GM19438 (cell line): ENCODE measurements around the gene IFT25.

Experiments used
- ATAC-seq: cut with Tn5 transposase; IDR thresholded peaks from one replicate; pipeline ENCODE4 v1.9.1; 2021; ENCODE audit warnings: low read depth; ENCODE audit not compliant: unreplicated experiment

The IFT25 gene

DNA sequence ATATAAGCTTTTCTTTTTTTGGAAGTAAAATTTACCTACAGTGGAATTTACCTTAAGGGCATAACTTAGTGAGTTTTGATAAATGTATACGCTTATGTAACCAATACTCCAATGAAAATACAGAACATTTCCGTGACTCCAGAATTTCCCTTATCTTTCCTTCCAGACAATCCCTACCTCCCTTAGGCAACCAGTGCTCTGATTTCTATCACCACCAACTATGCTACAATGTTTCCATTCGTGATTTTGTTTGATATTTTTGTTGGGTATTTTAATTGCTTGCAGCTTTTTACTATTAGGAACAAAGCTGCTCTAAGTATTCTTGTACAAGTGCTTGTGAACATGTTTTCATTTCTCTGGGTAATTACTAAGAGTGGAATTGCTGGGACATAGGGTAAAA lies 14.6 kb downstream of the IFT25 start:
- ATAC-seq: no peak

- ATAC-seq: no peak
These were observed 16.1 kb downstream of the IFT25 start for GRCh38 chr1:53929246-53929960.

- ATAC-seq: no peak
These were observed 18.1 kb downstream of the IFT25 start for GRCh38 chr1:53927376-53927881.

GRCh38 chr1:53919675-53920066 lies 25.8 kb downstream of the IFT25 start:
- no peak for ATAC-seq

DNA sequence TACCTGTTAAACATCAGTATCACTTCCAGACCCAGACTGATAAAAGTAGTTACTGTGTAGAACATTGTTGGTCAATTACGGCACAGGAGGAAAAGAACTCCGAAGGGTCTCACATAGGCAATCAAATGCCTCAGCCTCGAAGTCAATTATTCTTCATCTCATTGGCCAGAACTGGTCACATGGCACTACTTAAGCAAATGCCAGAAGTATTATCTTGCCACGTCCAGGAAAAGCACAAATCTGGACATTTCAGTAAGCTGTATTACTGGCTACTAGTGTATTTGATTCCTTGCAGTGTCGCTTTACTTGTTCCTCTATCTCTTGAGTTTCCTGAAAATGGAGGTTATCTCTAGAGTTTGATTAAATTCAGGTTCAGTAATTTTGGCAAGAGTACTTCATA lies 27.2 kb downstream of the IFT25 start:
- ATAC-seq: no peak

- ATAC-seq: no peak
These were observed 32.0 kb downstream of the IFT25 start for GRCh38 chr1:53913352-53914033.

- no peak for ATAC-seq
These were observed 34.1 kb downstream of the IFT25 start for GRCh38 chr1:53911442-53911841.

- no peak for ATAC-seq
These were observed 35.6 kb downstream of the IFT25 start for GRCh38 chr1:53909946-53910345.

DNA sequence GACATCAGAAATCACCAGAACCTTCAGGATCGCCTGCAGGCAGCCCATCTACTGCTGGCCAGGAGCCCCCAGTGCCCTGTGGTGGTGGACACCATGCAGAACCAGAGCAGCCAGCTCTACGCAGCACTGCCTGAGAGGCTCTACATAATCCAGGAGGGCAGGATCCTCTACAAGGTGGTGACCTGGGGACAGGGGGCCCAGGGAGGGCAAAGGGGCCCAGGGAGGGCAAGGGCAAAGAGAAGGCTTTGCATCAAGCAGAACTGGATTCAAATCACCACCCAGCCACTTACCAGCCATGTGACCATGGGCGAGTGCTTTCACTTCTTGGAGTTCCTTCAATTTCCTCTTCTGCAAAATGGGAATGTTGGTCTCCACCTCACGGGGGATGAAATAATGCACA lies 39.4 kb downstream of the IFT25 start:
- ATAC-seq: no peak

- ATAC-seq: no peak
These were observed 40.0 kb downstream of the IFT25 start for GRCh38 chr1:53905509-53905908.

GRCh38 chr1:53902235-53903138 lies 43.0 kb downstream of the IFT25 start:
- ATAC-seq: no peak

DNA sequence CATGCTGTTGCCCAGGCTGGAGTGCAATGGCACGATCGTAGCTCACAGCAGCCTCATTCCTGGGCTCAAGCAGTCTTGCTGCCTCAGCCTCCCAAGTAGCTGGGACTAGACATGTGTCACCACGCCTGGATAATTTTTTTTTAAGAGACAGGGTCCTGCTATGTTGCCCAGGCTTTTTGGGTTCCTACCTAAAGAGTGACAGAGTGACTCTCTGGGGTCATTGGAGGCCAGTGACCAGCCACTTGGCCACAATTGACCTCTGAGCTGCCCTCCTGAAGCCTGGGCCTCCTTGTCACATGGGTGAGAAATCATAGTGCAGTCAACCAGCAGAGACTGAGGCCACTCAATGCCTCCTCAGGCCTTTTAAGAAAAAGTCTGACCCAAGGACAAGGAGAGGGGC lies 45.8 kb downstream of the IFT25 start:
- no peak for ATAC-seq

DNA sequence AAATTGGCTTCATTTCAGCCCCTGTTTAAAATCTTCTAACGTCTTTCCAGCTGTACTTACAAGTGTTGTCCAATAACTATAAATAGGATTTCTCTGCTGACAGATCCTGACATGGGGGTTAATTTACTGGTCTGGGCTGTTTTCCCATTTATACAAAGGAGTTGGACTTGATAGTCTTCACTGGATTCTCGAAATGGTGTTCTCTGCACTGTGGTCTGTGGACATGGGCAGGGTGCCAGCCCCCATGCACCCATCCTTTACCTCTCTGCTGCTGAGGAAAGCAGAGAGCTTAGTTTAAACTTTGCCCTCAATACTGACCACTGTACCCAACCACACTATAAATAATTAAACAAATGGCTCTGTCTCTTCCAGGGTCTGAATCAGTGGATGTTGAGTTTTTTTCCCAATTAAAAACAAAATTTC lies 46.3 kb downstream of the IFT25 start:
- ATAC-seq: no peak

- ATAC-seq: no peak
These were observed 48.8 kb downstream of the IFT25 start for GRCh38 chr1:53896635-53897229.

DNA sequence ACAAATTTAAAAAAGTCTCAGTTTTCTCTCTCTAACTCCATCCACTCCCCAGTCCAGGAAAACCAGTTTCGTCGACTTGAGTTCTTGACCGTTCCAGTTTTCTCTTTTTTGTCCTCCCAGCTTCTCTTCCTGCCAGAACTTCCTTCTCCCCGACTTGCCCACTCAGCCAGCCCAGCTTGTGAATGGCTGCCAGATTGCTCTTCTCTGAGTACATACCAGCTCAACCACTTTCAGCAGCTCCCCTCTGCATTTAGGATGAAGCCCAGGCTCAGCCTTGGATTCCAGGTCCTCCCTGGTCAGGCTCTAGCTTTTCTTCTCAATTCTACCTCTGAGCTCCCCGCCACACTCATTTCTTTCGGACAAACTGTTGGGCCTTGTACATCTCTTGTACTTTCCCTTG lies 50.1 kb downstream of the IFT25 start:
- ATAC-seq: no peak

- no peak for ATAC-seq
These were observed 50.9 kb downstream of the IFT25 start for GRCh38 chr1:53894644-53895043.

DNA sequence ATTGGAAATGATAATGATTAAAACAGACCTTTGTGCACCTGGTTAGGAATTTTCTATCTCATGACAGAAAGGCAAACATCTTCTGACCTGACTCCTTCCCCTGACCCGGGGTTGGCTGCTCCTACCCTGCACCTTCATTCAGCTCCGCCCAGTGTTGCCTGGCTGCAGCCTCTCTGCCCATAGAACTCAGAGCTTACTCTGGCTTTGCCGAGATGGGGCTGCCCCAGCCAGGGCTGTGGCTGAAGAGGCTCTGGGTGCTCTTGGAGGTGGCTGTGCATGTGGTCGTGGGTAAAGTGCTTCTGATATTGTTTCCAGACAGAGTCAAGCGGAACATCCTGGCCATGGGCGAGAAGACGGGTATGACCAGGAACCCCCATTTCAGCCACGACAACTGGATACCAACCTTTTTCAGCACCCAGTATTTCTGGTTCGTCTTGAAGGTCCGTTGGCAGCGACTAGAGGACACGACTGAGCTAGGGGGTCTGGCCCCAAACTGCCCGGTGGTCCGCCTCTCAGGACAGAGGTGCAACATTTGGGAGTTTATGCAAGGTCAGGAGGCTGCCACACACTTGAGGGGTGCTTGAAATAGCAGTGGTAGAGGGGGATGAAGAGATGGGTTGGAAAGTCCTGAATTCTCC lies 51.4 kb downstream of the IFT25 start, which contains the start of gene DIO1:
TSS of gene DIO1 (plus strand) at position 189 of the 638 bp plus-strand sequence. CDS start at position 213, 24 bp downstream.
- no peak for ATAC-seq

DNA sequence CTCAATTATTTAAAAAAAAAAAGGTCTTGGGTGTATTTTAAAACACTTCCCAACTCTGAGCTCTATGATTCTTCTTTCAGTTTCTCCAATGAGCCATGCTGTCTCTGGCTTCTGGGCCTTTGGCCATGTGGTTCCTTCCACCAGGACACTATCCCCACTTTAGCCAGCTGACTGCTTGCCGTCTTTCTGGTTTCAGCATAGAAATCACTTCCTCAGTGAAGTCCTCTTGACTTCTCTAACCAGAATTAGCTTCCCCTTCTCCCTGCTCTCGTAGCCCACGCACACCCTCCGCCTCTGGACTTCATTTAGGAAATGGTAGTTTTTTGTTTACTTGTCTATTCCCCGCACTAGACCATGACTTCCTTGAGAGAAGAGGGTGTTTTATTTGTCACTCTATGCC lies 52.6 kb downstream of the IFT25 start:
- ATAC-seq: no peak

- ATAC-seq: no peak
These were observed 53.8 kb downstream of the IFT25 start for GRCh38 chr1:53891678-53892077.

DNA sequence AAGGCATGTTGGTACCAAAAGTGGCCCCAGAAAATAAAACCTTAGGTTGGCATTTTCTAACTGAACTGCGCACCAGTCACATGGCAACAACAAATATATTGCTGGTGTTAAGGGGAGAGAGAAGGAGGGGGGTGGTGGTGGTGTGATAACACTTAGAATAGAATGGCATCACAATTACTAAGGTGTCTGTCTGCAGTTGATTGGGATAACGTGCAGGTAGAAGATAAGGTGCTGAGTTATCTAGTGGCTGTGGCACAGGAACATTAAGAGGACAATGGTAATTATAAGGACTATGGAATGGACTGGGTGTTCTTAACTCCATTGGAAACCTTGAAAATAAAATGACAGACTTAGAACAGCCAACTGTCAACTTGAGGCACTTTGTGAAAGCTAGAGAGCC lies 54.5 kb downstream of the IFT25 start:
- ATAC-seq: no peak
